H9 (cell line): ENCODE results near the gene TEK. TPM values are rescaled to one million over a fixed set of nuclear protein-coding genes. Genes with fewer than 3 reads are reported as not detected.

Source experiments
- DNase-seq: peaks from one replicate; pipeline ENCODE4 v3.0.0-alpha.2; 2017
- H2AFZ ChIP-seq: one replicate; pipeline ENCODE4 v1.6.1; 2013; ENCODE audit warnings: mild to moderate bottlenecking, low read length, control low read depth, moderate library complexity
- H2AK5ac ChIP-seq: 2 replicates; pipeline ENCODE4 v1.6.1; 2013; ENCODE audit warnings: low read length, control low read depth, mixed read lengths; ENCODE audit not compliant: insufficient read length
- H2BK120ac ChIP-seq: one replicate; pipeline ENCODE4 v1.6.1; 2013; ENCODE audit warnings: low read depth, mild to moderate bottlenecking, low read length, control low read depth, inconsistent platforms; ENCODE audit not compliant: poor library complexity, severe bottlenecking
- H2BK12ac ChIP-seq: 2 replicates; pipeline ENCODE4 v1.6.1; 2013; ENCODE audit warnings: low read length, control low read depth, mixed read lengths, low read depth; ENCODE audit not compliant: insufficient read length
- H2BK15ac ChIP-seq: 2 replicates; pipeline ENCODE4 v1.6.1; 2013; ENCODE audit warnings: low read depth, low read length, control low read depth
- H2BK20ac ChIP-seq: one replicate; pipeline ENCODE4 v1.6.1; 2013; ENCODE audit warnings: low read depth, mild to moderate bottlenecking, low read length, control low read depth, inconsistent platforms; ENCODE audit not compliant: poor library complexity, severe bottlenecking
- H2BK5ac ChIP-seq: 2 replicates; pipeline ENCODE4 v1.6.1; 2013; ENCODE audit warnings: low read length, control low read depth, mixed read lengths; ENCODE audit not compliant: insufficient read length
- H3K14ac ChIP-seq: 2 replicates; pipeline ENCODE4 v1.6.1; 2013; ENCODE audit warnings: low read length, control low read depth; ENCODE audit not compliant: insufficient read depth
- H3K18ac ChIP-seq: 2 replicates; pipeline ENCODE4 v1.6.1; 2013; ENCODE audit warnings: low read depth, mild to moderate bottlenecking, mixed read lengths, low read length, control low read depth; ENCODE audit not compliant: insufficient read length
- H3K23ac ChIP-seq: 2 replicates; pipeline ENCODE4 v1.6.1; 2013; ENCODE audit warnings: low read length, control low read depth, mixed read lengths, low read depth; ENCODE audit not compliant: insufficient read length
- H3K23me2 ChIP-seq: 2 replicates; pipeline ENCODE4 v1.6.1; 2013; ENCODE audit warnings: low read depth, mild to moderate bottlenecking, mixed read lengths, low read length, control low read depth; ENCODE audit not compliant: insufficient read length, poor library complexity, severe bottlenecking
- H3K27ac ChIP-seq: 2 replicates; pipeline ENCODE4 v1.5.1; 2013; ENCODE audit warnings: low read length, control low read depth, mixed read lengths, low read depth; ENCODE audit not compliant: insufficient read length
- H3K27me3 ChIP-seq: 2 replicates; pipeline ENCODE4 v1.6.1; 2013; ENCODE audit warnings: low read length, control low read depth, inconsistent platforms; ENCODE audit not compliant: insufficient read depth
- H3K4ac ChIP-seq: 2 replicates; pipeline ENCODE4 v1.6.1; 2013; ENCODE audit warnings: low read depth, mild to moderate bottlenecking, control low read depth, inconsistent platforms, low read length, moderate library complexity
- H3K4me1 ChIP-seq: 2 replicates; pipeline ENCODE4 v1.6.1; 2013; ENCODE audit warnings: low read length, control low read depth, inconsistent platforms; ENCODE audit not compliant: insufficient read depth
- H3K4me2 ChIP-seq: 2 replicates; pipeline ENCODE4 v1.6.1; 2013; ENCODE audit warnings: low read length, control low read depth, mixed read lengths; ENCODE audit not compliant: insufficient read length, insufficient read depth
- H3K56ac ChIP-seq: 2 replicates; pipeline ENCODE4 v1.6.1; 2013; ENCODE audit warnings: low read depth, mild to moderate bottlenecking, mixed read lengths, low read length, control low read depth; ENCODE audit not compliant: insufficient read length
- H3K79me1 ChIP-seq: 2 replicates; pipeline ENCODE4 v1.6.1; 2013; ENCODE audit warnings: low read depth, mild to moderate bottlenecking, moderate library complexity, low read length, control low read depth, inconsistent platforms; ENCODE audit not compliant: insufficient read depth, poor library complexity, severe bottlenecking
- H3K79me2 ChIP-seq: 2 replicates; pipeline ENCODE4 v1.6.1; 2013; ENCODE audit warnings: low read length, control low read depth, inconsistent platforms; ENCODE audit not compliant: insufficient read depth
- H3K9ac ChIP-seq: 2 replicates; pipeline ENCODE4 v1.6.1; 2013; ENCODE audit warnings: low read length, control low read depth, mixed read lengths; ENCODE audit not compliant: insufficient read length; ENCODE audit errors: extremely low read depth
- H3K9me3 ChIP-seq: one replicate; pipeline ENCODE4 v1.6.1; 2013; ENCODE audit warnings: low read depth, low read length, inconsistent platforms; ENCODE audit not compliant: control insufficient read depth
- H3T11ph ChIP-seq: one replicate; pipeline ENCODE4 v1.6.1; 2013; ENCODE audit warnings: mild to moderate bottlenecking, low read length, control low read depth, inconsistent platforms
- H4K20me1 ChIP-seq: one replicate; pipeline ENCODE4 v1.6.1; 2013; ENCODE audit not compliant: control insufficient read depth, insufficient read length, insufficient read depth
- H4K5ac ChIP-seq: 2 replicates; pipeline ENCODE4 v1.6.1; 2013; ENCODE audit warnings: low read depth, mild to moderate bottlenecking, mixed read lengths, low read length, control low read depth; ENCODE audit not compliant: insufficient read length
- H4K8ac ChIP-seq: replicated peaks from 2 replicates; pipeline ENCODE4 v1.6.1; 2013; ENCODE audit warnings: low read length, control low read depth, mixed read lengths, low read depth; ENCODE audit not compliant: insufficient read length
- H4K91ac ChIP-seq: 2 replicates; pipeline ENCODE4 v1.6.1; 2013; ENCODE audit warnings: low read depth, mild to moderate bottlenecking, moderate library complexity, mixed read lengths, low read length, control low read depth; ENCODE audit not compliant: insufficient read length
- H3K27ac Mint-ChIP-seq, 3 experiments: 2 replicates in 2 of 3; 3 replicates in 1 of 3; pipeline ENCODE4 v1.8.0; 2020 to 2021; ENCODE audit warnings: mixed read lengths in 3 of 3, mild to moderate bottlenecking in 1 of 3, moderate library complexity in 1 of 3
- H3K27me3 Mint-ChIP-seq: 2 replicates; pipeline ENCODE4 v1.8.0; 2021; ENCODE audit warnings: low read depth, mild to moderate bottlenecking, moderate library complexity, mixed read lengths
- H3K36me3 Mint-ChIP-seq, 3 experiments: 2 replicates in 2 of 3; 3 replicates in 1 of 3; pipeline ENCODE4 v1.8.0; 2020 to 2021; ENCODE audit warnings: low read depth in 3 of 3, mixed read lengths in 3 of 3; ENCODE audit not compliant: insufficient read depth in 1 of 3
- H3K4me1 Mint-ChIP-seq, 2 experiments: 2 replicates each; pipeline ENCODE4 v1.8.0; 2020; ENCODE audit warnings: mixed read lengths in 2 of 2
- H3K4me3 Mint-ChIP-seq, 2 experiments: 2 replicates in 1 of 2; 3 replicates in 1 of 2; pipeline ENCODE4 v1.8.0; 2020 to 2021; ENCODE audit warnings: mild to moderate bottlenecking in 2 of 2, mixed read lengths in 2 of 2, moderate library complexity in 1 of 2
- H3K9me3 Mint-ChIP-seq, 2 experiments: 2 replicates in 1 of 2; 3 replicates in 1 of 2; pipeline ENCODE4 v1.8.0; 2020; ENCODE audit warnings: mild to moderate bottlenecking in 2 of 2, mixed read lengths in 2 of 2, moderate library complexity in 1 of 2
- WGBS: extraction: QIAGEN DNeasy Blood & Tissue Kit; methylation state at CpG from one replicate; pipeline ENCODE4 v1.1.7; 2013; ENCODE audit warnings: missing lambda C conversion rate, low lambda C conversion rate, mixed read lengths; ENCODE audit not compliant: insufficient read length; ENCODE audit errors: extremely low coverage; 5-methylcytosine and 5-hydroxymethylcytosine counted together
- total RNA-seq: library from RNA; stranded (reverse); gene quantifications from 2 replicates; pipeline ENCODE4 v1.2.1, GENCODE V29; 2021
- TF ChIP-seq, protein P1 (sequence below): fragments of 200-600 bp; sonication (generic); conservative IDR thresholded peaks from 3 replicates; pipeline ENCODE4 v1.8.0; 2021; ENCODE audit warnings: antibody characterized with exemption, mild to moderate bottlenecking

TEK gene
- total RNA-seq, 1 experiment from 2014 or later: 1.8 TPM

DNA sequence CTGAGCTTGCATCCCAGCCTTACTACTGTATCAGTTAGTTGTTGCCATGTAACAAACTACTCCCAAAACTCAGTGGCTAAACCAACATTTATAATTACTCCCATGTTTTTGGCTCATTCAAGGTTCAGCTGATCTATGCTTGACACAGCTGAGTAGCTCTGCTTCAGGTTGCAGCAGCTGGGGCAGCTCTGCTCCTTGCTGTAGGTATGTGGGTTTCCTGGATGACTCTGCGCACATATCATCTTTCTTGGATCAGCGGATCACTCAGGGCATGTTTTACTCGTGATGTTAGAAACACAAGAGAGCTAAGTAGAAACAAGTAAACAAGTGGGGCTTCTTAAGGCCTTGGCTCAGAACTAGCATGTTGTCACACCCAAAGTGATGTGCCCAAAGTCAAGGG, 15.1 kb downstream of the TEK start:
- no peak overlapping the region for H3K27ac ChIP-seq
- no peaks in the 10 kb centered on the region for H4K20me1 ChIP-seq
- no peak overlapping the region for H2BK120ac ChIP-seq
- TF ChIP-seq, protein P1, sequence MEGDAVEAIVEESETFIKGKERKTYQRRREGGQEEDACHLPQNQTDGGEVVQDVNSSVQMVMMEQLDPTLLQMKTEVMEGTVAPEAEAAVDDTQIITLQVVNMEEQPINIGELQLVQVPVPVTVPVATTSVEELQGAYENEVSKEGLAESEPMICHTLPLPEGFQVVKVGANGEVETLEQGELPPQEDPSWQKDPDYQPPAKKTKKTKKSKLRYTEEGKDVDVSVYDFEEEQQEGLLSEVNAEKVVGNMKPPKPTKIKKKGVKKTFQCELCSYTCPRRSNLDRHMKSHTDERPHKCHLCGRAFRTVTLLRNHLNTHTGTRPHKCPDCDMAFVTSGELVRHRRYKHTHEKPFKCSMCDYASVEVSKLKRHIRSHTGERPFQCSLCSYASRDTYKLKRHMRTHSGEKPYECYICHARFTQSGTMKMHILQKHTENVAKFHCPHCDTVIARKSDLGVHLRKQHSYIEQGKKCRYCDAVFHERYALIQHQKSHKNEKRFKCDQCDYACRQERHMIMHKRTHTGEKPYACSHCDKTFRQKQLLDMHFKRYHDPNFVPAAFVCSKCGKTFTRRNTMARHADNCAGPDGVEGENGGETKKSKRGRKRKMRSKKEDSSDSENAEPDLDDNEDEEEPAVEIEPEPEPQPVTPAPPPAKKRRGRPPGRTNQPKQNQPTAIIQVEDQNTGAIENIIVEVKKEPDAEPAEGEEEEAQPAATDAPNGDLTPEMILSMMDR: no peak
- no peak for DNase-seq
- no peaks in the 10 kb centered on the region for H3K27me3 ChIP-seq
- H3K4me1 ChIP-seq: peaks cover 3% of the 10 kb centered on the region; the same call in 1 of the 2 replicates
- H2BK15ac ChIP-seq: no peak overlapping the region
- no peak overlapping the region for H2AFZ ChIP-seq
- no peaks in the 10 kb centered on the region for H3K9me3 Mint-ChIP-seq
- no peak overlapping the region for H2BK12ac ChIP-seq
- H3K4me1 Mint-ChIP-seq: peaks cover 8 to 19% of the 10 kb centered on the region in 2 experiments
- H3K4me2 ChIP-seq: no peak overlapping the region
- no peaks in the 10 kb centered on the region for H3K79me2 ChIP-seq
- no peak overlapping the region for H2BK20ac ChIP-seq
- no peaks in the 10 kb centered on the region for H3K23me2 ChIP-seq
- no peak overlapping the region for H4K8ac ChIP-seq
- H3K79me1 ChIP-seq: no peaks in the 10 kb centered on the region
- H3K23ac ChIP-seq: no peak overlapping the region
- H3K56ac ChIP-seq: no peak overlapping the region
- no peak overlapping the region for H4K91ac ChIP-seq
- no peak overlapping the region for H2AK5ac ChIP-seq
- no peaks in the 10 kb centered on the region for H3K27me3 Mint-ChIP-seq
- no peak overlapping the region for H3K4me3 Mint-ChIP-seq
- H3K18ac ChIP-seq: no peak overlapping the region
- H3T11ph ChIP-seq: no peak overlapping the region
- H3K9me3 ChIP-seq: no peaks in the 10 kb centered on the region
- H3K36me3 Mint-ChIP-seq: no peaks in the 10 kb centered on the region
- no peak overlapping the region for H3K4ac ChIP-seq
- no peak overlapping the region for H3K27ac Mint-ChIP-seq
- H3K14ac ChIP-seq: no peak overlapping the region
- H3K9ac ChIP-seq: no peak overlapping the region
- H4K5ac ChIP-seq: no peak overlapping the region
- no CpG with 5 or more reads among the region's 3 CpGs for WGBS
- no peak overlapping the region for H2BK5ac ChIP-seq
